GM23248 (cell line): ENCODE results near the gene HNRNPA2B1.
"Not testable (repeated sequence)": the region's sequence is repeated elsewhere in the genome, so short reads cannot be mapped to it uniquely, and the experiment has no call there.

Experiments used
- EZH2 ChIP-seq: fragments of 200-600 bp; sonication (generic); IDR thresholded peaks from 2 replicates; pipeline ENCODE4 v1.6.1; 2018; ENCODE audit warnings: antibody characterized with exemption, mild to moderate bottlenecking; ENCODE audit not compliant: insufficient read depth, poor library complexity, severe bottlenecking
- EZH2phosphoT487 ChIP-seq: fragments of 200-600 bp; sonication (generic); IDR thresholded peaks from 2 replicates; pipeline ENCODE4 v1.6.1; 2018; ENCODE audit warnings: antibody characterized with exemption, moderate library complexity, mild to moderate bottlenecking, low read depth; ENCODE audit not compliant: insufficient read depth

DNA sequence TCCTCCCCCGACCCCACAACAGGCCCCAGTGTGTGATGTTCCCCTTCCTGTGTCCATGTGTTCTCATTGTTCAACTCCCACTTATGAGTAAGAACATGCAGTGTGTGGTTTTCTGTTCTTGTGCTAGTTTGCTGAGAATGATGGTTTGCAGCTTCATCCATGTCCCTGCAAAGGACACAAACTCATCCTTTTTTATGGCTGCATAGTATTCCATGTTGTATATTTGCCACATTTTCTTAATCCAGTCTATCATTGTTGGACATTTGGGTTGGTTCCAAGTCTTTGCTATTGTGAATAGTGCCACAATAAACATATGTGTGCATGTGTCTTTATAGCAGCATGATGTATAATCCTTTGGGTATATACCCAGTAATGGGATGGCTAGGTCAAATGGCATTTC is 36.7 kb downstream of the HNRNPA2B1 start:
- not testable (repeated sequence) for TF ChIP-seq EZH2phosphoT487, EZH2
